ENCODE data around the gene ZC3H12A. TPM values are rescaled to one million over a fixed set of nuclear protein-coding genes. Genes with fewer than 3 reads are reported as not detected.

The ZC3H12A gene
- polyA plus RNA-seq, 6 donors from 2014 or later, result 15.5 to 26.7 (median 17.6) TPM

DNA sequence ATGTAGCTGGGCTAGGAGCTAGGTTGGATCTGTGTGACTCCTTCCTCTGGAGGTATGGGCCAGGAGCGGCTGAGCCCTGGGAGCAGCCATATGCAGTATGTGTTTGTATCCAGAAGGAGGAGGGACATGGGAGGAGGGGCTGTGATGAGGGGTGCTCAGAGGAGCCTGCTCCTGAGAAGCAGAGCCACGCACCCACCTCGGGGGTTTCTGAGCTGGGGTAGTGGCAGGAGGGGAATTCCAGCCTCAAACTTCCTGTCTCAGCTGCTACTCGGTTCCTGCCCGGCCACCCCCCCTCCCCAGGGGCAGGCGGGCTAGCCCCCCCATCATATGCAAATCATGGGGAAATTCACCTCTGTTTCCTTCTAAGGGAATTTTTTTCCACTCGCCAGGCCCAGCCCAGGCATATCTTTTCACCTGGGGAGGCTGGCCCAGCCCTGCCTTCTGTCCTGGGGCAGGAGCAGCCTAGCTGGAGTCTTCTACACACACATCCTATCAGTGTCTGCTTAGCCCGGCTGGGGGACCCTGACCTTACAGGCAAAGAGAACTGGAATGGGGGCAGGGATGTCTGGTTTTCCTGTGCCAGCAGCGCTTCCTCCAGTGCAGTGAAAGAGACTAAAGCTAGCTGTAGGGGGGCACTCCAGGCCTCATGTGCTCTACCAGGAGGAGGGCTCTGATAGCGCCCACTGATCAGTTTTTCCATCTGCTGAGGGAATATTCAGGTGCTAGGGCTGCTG lies 3.0 kb downstream of the ZC3H12A start:
- peaks cover 0 to 2% (median 0%) of the 10 kb centered on the region in 3 donors for H3K27me3 Mint-ChIP-seq
- peak overlapping the region; percentile 87 to 97 (median 96) for H3K4me3 Mint-ChIP-seq
- peak; percentile 76 to 78 for ATAC-seq (ENCODE audit: low read depth in 2 of 2)
- peak; percentile 94 for DNase-seq
- peaks cover 52 to 73% (median 66%) of the 10 kb centered on the region in 3 donors for H3K4me1 Mint-ChIP-seq
- H3K27ac Mint-ChIP-seq, result peak overlapping the region; percentile 98 to 99 (median 99)
- H3K36me3 Mint-ChIP-seq, result peaks cover 0 to 12% of the 10 kb centered on the region in 2 donors
- no peaks in the 10 kb centered on the region for H3K9me3 Mint-ChIP-seq

DNA sequence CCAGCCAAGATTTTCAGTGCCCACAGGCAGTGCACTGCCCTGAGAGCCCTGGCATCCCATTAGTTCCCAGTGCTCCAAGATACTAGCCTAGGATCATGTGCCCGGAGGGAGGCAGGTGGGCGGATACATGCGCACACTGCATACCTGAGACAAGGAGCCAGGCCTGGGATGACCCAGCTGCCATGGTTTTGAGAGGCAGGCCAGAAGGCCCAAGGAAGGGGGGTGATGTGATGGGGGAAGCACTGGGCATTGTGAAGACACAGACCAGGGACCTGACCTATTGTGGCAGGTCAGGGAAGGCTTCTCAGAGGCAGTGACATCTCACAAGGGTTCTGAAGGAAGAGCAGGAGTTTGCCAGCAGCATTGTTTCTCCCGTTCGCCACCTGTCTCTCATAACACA lies 3.6 kb downstream of the ZC3H12A start:
- no peaks in the 10 kb centered on the region for H3K27me3 Mint-ChIP-seq
- H3K36me3 Mint-ChIP-seq, result peaks cover 0 to 17% of the 10 kb centered on the region in 2 donors
- DNase-seq, result no peak
- no peaks in the 10 kb centered on the region for H3K9me3 Mint-ChIP-seq
- peak overlapping the region; percentile 98 to 99 (median 99) for H3K27ac Mint-ChIP-seq
- peak overlapping the region; percentile 87 to 97 (median 96) for H3K4me3 Mint-ChIP-seq
- peaks cover 51 to 72% (median 64%) of the 10 kb centered on the region in 3 donors for H3K4me1 Mint-ChIP-seq
- no peak for ATAC-seq (ENCODE audit: low read depth in 2 of 2)

DNA sequence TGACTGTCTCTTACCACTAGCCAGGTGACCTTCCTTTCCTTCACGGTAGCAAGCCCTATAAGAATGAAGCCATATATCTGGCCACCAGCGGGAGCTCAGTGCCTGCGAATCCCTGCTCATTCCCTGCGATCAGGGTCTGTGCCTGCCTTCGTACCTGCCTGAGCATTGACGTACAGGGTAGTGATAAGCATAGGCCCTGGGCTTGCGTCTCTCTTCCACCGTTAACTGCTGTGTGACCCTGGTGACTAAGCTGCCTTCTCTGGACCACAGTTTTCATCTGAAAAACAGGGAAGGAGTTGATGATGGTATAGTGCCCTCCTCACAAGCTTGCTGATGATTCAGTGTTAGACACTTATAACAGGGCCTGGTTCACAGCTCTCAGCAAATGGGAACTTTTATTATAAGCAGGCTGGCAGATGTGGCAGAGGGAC lies 4.1 kb downstream of the ZC3H12A start:
- DNase-seq (no peak), ATAC-seq (ENCODE audit: low read depth in 2 of 2) (no peak)
- peak overlapping the region; percentile 98 to 99 (median 99) for H3K27ac Mint-ChIP-seq
- H3K9me3 Mint-ChIP-seq, result no peaks in the 10 kb centered on the region
- H3K27me3 Mint-ChIP-seq, result no peaks in the 10 kb centered on the region
- H3K4me3 Mint-ChIP-seq, result peak overlapping the region; percentile 87 to 97 (median 96)
- H3K36me3 Mint-ChIP-seq, result peaks cover 0 to 17% of the 10 kb centered on the region in 2 donors
- H3K4me1 Mint-ChIP-seq, result peaks cover 46 to 66% (median 59%) of the 10 kb centered on the region in 3 donors

DNA sequence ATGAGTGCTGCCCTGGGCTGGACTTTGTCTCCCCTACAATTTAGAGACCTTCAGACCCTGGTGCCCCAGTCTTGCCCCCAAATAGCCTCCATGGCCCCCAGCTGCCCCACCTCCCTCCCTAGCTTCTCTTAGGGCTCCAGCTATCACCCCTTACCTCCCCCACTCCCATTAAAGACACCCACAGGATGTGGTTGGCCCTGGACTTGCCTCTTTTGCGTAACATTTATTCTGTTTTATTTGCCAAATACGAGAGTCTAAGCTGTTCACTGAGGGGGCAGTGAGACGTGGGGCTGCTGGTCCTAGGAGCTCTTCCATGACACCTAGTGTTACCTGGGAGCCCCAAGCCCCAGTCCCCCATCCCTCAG lies 4.5 kb downstream of the ZC3H12A start:
- ATAC-seq (ENCODE audit: low read depth in 2 of 2) (no peak), DNase-seq (no peak)
- Mint-ChIP-seq H3K36me3 (peaks cover 0 to 19% of the 10 kb centered on the region in 2 donors), H3K27me3 (no peaks in the 10 kb centered on the region), H3K9me3 (no peaks in the 10 kb centered on the region), H3K27ac (peak overlapping the region; percentile 97 to 99 (median 99)), H3K4me1 (peaks cover 43 to 65% (median 55%) of the 10 kb centered on the region in 3 donors), H3K4me3 (peak overlapping the region; percentile 87 to 97 (median 96))

DNA sequence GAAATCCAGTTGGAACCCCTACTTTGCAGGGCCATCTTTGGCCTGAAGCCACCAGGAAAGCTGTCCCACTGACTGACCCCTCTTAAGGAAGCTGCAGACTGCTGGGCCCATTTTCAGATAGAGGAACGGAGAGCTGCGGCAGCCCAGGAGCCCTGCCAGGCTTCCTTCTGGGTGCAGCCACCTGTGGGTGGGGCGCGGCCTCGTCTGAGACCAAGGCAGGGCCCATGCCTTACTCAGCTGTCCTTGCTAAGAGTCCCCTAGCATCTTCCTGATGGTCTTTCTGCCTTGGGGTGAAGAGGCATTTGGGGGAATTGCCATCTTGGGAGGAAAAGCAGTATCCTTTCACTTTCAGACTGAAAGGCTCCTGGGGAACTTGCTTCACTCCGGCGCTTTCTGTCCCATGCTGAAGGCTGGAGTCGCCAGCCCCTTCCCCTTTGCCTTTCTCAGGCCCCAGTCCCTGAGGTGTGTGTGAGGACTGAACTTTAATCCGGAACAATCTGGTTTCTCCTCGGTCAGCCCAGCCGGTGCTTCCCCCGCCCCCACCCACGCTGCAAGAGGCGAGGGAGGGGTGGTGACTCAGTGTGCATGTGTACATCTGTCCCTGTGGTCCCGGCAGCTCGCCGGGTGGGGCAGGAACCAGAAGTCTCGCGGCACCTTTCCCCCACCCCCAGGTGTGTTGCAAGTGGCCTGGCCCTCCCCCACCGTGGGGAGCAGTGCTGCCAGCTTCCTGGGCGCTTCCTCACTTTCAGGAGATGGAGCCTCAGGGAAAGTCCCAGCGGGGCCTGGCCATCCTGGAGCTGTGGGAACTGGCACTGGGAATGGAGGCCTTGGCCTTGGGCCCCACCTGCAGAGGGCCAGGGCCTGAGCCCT lies 5.1 kb downstream of the ZC3H12A start:
- Mint-ChIP-seq H3K4me1 (peaks cover 47 to 68% (median 56%) of the 10 kb centered on the region in 3 donors), H3K4me3 (peak overlapping the region; percentile 87 to 97 (median 96)), H3K36me3 (peaks cover 0 to 25% of the 10 kb centered on the region in 2 donors), H3K27ac (peak overlapping the region; percentile 97 to 99 (median 99)), H3K27me3 (no peaks in the 10 kb centered on the region), H3K9me3 (no peaks in the 10 kb centered on the region)
- ATAC-seq (ENCODE audit: low read depth in 2 of 2), result peak; percentile 22 to 29
- peak; percentile 63 for DNase-seq

DNA sequence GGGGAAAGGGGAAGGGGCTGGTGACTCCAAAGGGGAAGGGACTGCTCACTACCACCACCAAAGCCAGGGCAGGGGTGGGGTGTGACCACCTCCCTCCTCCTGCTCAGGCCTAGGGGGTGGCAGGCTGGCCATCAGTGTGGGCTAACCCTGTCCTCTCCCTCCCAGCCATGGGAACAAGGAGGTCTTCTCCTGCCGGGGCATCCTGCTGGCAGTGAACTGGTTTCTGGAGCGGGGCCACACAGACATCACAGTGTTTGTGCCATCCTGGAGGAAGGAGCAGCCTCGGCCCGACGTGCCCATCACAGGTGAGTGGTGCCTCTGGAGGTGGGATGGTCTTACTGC lies 5.7 kb downstream of the ZC3H12A start:
- Mint-ChIP-seq H3K4me1 (peaks cover 46 to 68% (median 56%) of the 10 kb centered on the region in 3 donors), H3K27me3 (no peaks in the 10 kb centered on the region), H3K36me3 (peaks cover 0 to 25% of the 10 kb centered on the region in 2 donors), H3K4me3 (peak overlapping the region in 7 of 8 donors; percentile 44 to 96 (median 95)), H3K9me3 (no peaks in the 10 kb centered on the region), H3K27ac (peak overlapping the region in 3 of 6 donors; percentile 20 to 99 (median 99))
- DNase-seq, result no peak
- ATAC-seq (ENCODE audit: low read depth in 2 of 2), result no peak

DNA sequence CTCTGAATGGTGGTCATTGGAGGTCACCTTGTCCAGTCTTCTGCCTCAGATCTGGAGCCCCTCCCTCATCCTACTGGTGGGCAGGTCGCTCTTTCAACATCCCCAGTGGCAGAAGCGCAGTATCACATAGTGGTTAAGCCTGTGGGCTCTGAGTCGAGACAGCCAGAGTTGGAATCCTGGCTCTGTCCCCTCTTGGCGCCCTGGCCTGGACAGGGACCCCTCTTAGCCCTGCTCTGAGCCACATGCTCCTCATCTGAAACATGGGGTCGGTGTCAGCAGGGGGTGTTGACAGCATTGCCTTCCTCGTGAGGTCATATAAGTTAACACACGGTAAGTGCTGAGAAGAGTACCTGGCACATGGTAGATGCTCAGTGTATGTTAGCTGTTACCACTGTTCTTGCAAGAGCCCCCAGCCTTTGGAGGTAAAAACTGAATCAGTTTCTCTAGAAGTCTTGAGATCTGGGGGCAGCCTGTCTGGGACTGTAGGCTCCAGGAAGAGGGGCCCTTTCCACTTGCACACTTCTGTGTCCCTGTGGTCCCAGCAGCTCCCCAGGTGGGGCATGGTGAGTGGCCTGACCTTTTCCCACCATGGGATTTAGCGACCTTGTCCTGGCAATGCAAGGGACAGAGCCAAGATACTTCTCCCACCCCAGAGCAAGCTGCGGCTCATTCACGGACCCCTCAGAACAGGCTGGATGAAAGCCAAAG lies 6.4 kb downstream of the ZC3H12A start:
- Mint-ChIP-seq H3K4me1 (peaks cover 43 to 73% (median 56%) of the 10 kb centered on the region in 3 donors), H3K27ac (peak overlapping the region in 5 of 6 donors; percentile 20 to 99 (median 81)), H3K9me3 (no peaks in the 10 kb centered on the region), H3K4me3 (peak overlapping the region in 6 of 8 donors; percentile 34 to 96 (median 45)), H3K36me3 (peaks cover 0 to 25% of the 10 kb centered on the region in 2 donors), H3K27me3 (no peaks in the 10 kb centered on the region)
- no peak for DNase-seq
- no peak for ATAC-seq (ENCODE audit: low read depth in 2 of 2)

DNA sequence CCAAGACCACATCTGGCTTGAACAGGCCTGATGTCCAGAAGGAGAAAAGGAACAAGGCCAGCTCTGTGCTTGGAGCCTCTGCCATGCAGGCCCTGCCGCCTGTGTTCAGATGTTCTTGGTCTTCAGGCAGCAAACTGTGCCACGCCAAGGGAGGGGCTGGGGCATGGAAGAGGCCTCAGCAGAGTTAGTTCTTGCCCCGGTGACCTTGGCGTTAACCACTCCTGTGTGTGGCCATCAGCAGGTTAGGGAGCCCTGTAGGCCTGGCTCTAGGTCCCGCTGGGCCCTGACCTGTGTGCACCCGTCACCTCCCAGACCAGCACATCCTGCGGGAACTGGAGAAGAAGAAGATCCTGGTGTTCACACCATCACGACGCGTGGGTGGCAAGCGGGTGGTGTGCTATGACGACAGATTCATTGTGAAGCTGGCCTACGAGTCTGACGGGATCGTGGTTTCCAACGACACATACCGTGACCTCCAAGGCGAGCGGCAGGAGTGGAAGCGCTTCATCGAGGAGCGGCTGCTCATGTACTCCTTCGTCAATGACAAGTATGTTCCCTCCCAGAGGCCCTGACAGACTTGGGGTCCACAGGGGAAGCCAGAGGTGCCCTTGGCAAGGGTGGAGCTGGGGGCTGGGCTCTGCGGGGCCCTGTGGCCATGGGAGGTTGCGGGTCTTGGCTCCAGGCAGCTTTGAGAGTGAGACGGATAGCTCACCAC lies 7.1 kb downstream of the ZC3H12A start:
- DNase-seq, result no peak
- peak overlapping the region in 2 of 8 donors; percentile 7 to 96 for H3K4me3 Mint-ChIP-seq
- H3K9me3 Mint-ChIP-seq, result no peaks in the 10 kb centered on the region
- H3K4me1 Mint-ChIP-seq, result peaks cover 38 to 67% (median 54%) of the 10 kb centered on the region in 3 donors
- H3K27me3 Mint-ChIP-seq, result no peaks in the 10 kb centered on the region
- peak overlapping the region; percentile 20 to 99 (median 60) for H3K27ac Mint-ChIP-seq
- H3K36me3 Mint-ChIP-seq, result peaks cover 0 to 25% of the 10 kb centered on the region in 2 donors
- ATAC-seq (ENCODE audit: low read depth in 2 of 2), result no peak

DNA sequence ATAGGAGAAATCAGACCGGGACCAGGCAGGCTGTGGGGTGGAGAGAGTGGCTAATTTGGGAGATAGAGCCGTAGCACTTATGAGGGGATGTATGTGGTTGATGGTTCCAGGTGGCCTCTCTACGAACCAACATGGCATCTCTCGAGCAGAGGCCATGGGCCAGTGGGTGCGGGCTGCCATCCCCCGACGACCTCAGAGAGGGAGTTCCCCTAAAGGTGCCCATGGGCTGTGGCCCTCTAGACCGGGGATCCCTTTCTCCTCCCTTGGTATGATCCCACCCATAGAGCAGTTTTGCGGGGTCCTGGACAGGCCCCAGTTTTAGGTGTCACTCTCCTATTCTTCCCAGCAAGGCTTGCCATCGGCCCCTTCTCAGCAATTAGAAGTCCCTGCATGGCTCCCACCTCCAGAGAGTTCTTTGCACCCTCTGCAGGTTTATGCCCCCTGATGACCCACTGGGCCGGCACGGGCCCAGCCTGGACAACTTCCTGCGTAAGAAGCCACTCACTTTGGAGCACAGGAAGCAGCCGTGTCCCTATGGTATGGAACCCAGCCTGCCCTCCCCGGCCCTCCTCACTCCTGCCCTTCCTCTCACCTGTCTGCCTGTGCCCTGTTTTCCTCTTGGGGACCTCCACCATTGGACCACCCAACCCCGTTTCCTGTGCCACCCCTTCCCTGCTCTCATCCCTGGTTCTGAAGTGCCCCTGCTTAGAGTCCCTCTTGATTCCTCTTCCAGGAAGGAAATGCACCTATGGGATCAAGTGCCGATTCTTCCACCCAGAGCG lies 7.8 kb downstream of the ZC3H12A start:
- H3K27ac Mint-ChIP-seq, result peak overlapping the region in 5 of 6 donors; percentile 20 to 99 (median 88)
- peaks cover 0 to 25% of the 10 kb centered on the region in 2 donors for H3K36me3 Mint-ChIP-seq
- no peak for DNase-seq
- ATAC-seq (ENCODE audit: low read depth in 2 of 2), result no peak
- H3K4me1 Mint-ChIP-seq, result peaks cover 41 to 69% (median 58%) of the 10 kb centered on the region in 3 donors
- no peaks in the 10 kb centered on the region for H3K27me3 Mint-ChIP-seq
- no peaks in the 10 kb centered on the region for H3K9me3 Mint-ChIP-seq
- peak overlapping the region in 2 of 8 donors; percentile 69 to 96 for H3K4me3 Mint-ChIP-seq

DNA sequence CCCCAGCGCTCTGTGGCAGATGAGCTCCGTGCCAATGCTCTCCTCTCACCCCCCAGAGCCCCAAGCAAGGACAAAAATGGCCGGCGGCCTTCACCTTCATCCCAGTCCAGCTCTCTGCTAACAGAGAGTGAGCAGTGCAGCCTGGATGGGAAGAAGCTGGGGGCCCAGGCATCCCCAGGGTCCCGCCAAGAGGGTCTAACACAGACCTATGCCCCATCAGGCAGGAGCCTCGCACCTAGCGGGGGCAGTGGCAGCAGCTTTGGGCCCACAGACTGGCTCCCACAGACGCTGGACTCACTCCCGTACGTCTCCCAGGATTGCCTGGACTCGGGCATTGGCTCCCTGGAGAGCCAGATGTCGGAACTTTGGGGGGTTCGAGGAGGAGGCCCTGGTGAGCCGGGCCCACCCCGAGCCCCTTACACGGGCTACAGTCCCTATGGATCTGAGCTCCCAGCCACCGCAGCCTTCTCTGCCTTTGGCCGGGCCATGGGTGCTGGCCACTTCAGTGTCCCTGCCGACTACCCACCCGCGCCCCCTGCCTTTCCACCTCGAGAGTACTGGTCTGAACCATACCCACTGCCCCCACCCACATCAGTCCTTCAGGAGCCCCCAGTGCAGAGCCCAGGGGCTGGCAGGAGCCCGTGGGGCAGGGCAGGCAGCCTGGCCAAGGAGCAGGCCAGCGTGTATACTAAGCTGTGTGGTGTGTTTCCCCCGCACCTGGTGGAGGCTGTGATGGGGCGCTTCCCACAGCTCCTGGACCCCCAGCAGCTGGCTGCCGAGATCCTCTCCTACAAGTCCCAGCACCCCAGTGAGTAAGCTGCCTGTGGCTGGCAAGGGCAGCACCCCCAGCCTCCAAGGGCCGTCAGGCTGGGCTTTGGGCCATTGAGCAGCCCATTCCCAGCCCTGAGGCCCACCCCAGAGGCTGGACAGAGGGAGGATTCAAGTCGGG lies 8.7 kb downstream of the ZC3H12A start:
- H3K27me3 Mint-ChIP-seq, result no peaks in the 10 kb centered on the region
- peak overlapping the region in 4 of 6 donors; percentile 39 to 99 (median 69) for H3K27ac Mint-ChIP-seq
- H3K9me3 Mint-ChIP-seq, result no peaks in the 10 kb centered on the region
- H3K36me3 Mint-ChIP-seq, result peaks cover 0 to 25% of the 10 kb centered on the region in 2 donors
- H3K4me1 Mint-ChIP-seq, result peaks cover 41 to 67% (median 53%) of the 10 kb centered on the region in 3 donors
- H3K4me3 Mint-ChIP-seq, result peak overlapping the region in 1 of 8 donors; percentile 69
- ATAC-seq (ENCODE audit: low read depth in 2 of 2) (no peak), DNase-seq (no peak)

DNA sequence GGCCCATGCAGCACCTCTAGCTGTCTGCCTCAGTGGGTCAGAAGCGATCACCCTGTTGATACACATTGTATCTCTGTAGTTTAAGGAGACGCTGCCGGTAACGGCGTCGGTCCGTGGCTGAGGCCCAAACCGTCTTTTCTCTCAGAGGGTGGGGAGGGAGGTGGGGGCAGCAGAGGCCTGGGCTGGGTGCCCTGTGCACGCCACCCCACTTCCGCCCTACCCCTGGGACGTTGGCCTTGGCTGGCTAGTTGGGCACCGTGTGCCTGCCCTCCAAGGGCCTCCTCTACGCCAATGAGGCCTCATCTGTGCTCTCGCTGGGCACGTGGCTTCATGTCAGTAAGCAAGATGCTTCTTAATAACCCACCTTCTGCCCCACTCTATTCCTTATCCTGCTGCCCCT lies 9.4 kb downstream of the ZC3H12A start:
- Mint-ChIP-seq H3K9me3 (no peaks in the 10 kb centered on the region), H3K4me1 (peaks cover 37 to 59% (median 46%) of the 10 kb centered on the region in 3 donors), H3K36me3 (peaks cover 0 to 25% of the 10 kb centered on the region in 2 donors), H3K4me3 (peak overlapping the region in 1 of 8 donors; percentile 9), H3K27me3 (no peaks in the 10 kb centered on the region), H3K27ac (peak overlapping the region; percentile 44 to 95 (median 80))
- no peak for DNase-seq
- no peak for ATAC-seq (ENCODE audit: low read depth in 2 of 2)
